Kidney epithelial cell (primary cell): ENCODE measurements around the gene ZBTB16. TPM values are rescaled to one million over a fixed set of nuclear protein-coding genes. Genes with fewer than 3 reads are reported as not detected.

ENCODE experiments used
- DNase-seq: peaks from one replicate; pipeline ENCODE4 v3.0.0-alpha.2; 2010; ENCODE audit warnings: low read depth
- H3K27me3 ChIP-seq: 2 replicates; pipeline ENCODE4 v1.6.0; 2011; ENCODE audit warnings: low read length; ENCODE audit not compliant: control insufficient read depth, insufficient read depth
- H3K36me3 ChIP-seq: 2 replicates; pipeline ENCODE4 v1.5.1; 2011; ENCODE audit warnings: low read length; ENCODE audit not compliant: control insufficient read depth, insufficient read depth
- H3K4me3 ChIP-seq: 2 replicates; pipeline ENCODE4 v1.5.1; 2011; ENCODE audit warnings: low read depth, mild to moderate bottlenecking, control low read depth, low read length
- total RNA-seq: library from RNA; depleted of rRNA; stranded (reverse); fragments of >200 nt; gene quantifications from 2 replicates; pipeline ENCODE4 v1.2.3, GENCODE V29; 2015
- TF ChIP-seq, protein P1 (sequence below): IDR thresholded peaks from 2 replicates; pipeline ENCODE4 v1.5.1; 2011; ENCODE audit warnings: mild to moderate bottlenecking, moderate library complexity, low read length, control low read depth, inconsistent platforms; ENCODE audit not compliant: insufficient read depth, poor library complexity, severe bottlenecking

Gene ZBTB16
- total RNA-seq, 1 donor from 2014 or later, result 0.08 TPM

DNA sequence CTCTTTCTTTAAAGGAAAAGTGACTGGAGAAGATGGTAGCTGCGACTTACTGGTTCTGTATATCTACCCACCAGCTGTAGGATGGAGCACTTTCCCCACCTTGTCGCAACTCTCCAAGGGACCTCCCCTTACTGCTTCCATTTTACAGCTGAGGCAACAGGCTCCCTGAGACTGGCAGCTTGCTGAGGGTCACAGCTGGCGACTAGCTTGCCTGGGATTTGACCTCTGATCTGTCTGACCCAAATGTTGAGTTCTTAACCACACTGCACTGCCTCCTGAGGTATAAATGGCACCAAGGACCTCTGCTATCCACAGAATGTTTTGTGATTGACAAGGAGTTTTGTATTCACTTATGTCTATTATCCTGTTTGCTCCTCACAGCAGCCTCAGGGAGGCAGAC, 121.7 kb downstream of the ZBTB16 start:
- H3K27me3 ChIP-seq, result peaks cover 33% of the 10 kb centered on the region
- no peak overlapping the region for H3K4me3 ChIP-seq
- no peaks in the 10 kb centered on the region for H3K36me3 ChIP-seq
- TF ChIP-seq, protein P1, sequence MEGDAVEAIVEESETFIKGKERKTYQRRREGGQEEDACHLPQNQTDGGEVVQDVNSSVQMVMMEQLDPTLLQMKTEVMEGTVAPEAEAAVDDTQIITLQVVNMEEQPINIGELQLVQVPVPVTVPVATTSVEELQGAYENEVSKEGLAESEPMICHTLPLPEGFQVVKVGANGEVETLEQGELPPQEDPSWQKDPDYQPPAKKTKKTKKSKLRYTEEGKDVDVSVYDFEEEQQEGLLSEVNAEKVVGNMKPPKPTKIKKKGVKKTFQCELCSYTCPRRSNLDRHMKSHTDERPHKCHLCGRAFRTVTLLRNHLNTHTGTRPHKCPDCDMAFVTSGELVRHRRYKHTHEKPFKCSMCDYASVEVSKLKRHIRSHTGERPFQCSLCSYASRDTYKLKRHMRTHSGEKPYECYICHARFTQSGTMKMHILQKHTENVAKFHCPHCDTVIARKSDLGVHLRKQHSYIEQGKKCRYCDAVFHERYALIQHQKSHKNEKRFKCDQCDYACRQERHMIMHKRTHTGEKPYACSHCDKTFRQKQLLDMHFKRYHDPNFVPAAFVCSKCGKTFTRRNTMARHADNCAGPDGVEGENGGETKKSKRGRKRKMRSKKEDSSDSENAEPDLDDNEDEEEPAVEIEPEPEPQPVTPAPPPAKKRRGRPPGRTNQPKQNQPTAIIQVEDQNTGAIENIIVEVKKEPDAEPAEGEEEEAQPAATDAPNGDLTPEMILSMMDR, result no peak
- no peak for DNase-seq

- H3K36me3 ChIP-seq, result no peaks in the 10 kb centered on the region
- TF ChIP-seq, protein P1, result no peak
- DNase-seq, result no peak
- no peak overlapping the region for H3K4me3 ChIP-seq
- H3K27me3 ChIP-seq, result peaks cover 30% of the 10 kb centered on the region
Measured at GRCh38 chr11:114181752-114182151, 122.2 kb downstream of the ZBTB16 start.

DNA sequence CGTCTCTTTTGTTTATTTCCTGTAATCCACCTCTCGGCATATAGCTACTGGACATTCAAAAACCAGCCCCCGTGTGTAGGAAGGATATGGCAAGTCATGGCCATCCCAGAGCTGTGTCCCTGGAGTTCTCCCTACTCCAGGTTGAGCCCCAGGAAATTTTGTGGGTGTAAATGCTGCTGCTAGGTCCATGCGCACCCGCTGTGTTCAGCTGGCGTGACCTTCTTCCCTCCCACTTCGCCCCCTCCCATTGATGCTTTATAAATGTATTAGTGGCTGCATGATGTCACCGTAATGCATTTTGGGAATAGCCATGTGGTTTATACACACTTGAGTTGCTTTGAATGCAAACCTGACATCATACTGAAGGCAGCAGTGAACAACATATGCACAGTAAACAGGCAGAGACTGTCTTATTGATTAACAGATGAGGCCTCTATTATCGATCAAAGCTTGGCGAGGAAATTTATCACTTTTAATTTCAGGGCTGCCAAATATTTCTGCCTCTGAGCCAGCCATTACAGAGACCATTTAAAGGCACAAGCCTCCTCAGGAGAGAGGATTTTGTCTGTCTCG, 123.0 kb downstream of the ZBTB16 start:
- Histone ChIP-seq H3K36me3 (no peaks in the 10 kb centered on the region), H3K27me3 (peaks cover 30% of the 10 kb centered on the region), H3K4me3 (no peak overlapping the region)
- no peak for DNase-seq
- TF ChIP-seq, protein P1, result no peak

DNA sequence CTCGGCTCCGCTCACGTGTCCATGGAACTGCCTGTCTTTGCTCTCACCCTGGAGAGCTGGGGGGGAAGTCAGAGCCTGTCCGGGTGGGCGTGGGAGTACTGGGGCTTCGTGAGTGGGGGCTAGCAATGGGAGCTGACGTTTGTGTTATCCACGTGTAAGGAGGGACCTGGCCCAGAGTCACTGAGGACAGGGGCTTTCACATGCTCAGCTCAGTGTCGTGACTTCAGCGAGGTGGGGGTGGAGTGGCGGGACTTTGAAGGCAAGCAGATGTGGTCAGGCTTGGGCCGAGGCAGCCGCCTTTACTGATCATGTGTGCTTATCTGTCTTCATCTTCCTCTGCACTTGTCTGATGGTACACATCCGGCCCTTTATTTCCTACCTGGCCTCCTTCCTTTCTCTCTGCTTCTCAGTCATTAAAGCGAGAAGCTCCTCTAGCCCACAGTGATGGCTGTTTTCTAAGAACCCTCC, 123.6 kb downstream of the ZBTB16 start:
- Histone ChIP-seq H3K4me3 (no peak overlapping the region), H3K27me3 (peaks cover 30% of the 10 kb centered on the region), H3K36me3 (no peaks in the 10 kb centered on the region)
- TF ChIP-seq, protein P1, result no peak
- no peak for DNase-seq

DNA sequence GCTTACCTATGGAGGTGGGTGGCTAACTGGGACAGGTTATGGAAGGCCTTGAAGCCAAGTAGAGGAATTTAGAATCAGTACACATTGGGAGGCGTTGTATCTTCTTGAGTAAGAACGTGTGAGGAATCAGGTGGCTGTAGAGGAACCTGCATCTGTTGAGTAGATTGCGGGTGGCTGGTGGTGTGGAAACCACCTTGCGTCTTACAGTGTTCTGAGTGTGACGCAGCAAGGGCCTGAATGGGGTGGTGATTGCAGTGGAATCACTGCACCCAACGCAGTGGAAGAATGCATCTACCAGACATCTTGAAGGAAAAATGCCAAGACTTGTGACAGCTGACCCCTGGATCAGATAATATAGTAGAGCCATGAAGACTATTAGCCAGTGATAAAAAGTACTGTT, 125.9 kb downstream of the ZBTB16 start:
- H3K27me3 ChIP-seq, result peaks cover 22% of the 10 kb centered on the region
- no peak for DNase-seq
- TF ChIP-seq, protein P1, result no peak
- H3K36me3 ChIP-seq, result no peaks in the 10 kb centered on the region
- no peak overlapping the region for H3K4me3 ChIP-seq

DNA sequence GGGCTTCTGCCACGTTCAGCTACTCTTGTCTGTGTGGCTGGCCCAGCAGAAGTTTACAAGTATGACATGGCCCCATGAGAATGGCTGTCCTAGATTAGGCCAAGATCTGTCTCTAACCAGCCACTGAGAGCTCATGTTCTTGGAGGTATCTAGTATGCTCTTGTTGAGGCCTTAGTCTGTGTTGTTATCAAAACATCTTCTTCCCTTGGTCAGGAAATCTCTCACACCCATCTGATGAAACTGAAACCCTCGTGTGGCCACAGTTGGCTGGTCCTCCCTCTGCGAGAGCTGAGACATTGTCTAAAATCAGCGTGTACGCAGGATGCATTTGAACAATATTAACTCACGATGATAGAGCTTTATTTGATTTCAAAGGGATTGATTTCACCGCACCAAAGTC, 127.7 kb downstream of the ZBTB16 start:
- H3K36me3 ChIP-seq, result no peaks in the 10 kb centered on the region
- DNase-seq, result no peak
- TF ChIP-seq, protein P1, result no peak
- H3K27me3 ChIP-seq, result peaks cover 11% of the 10 kb centered on the region
- no peak overlapping the region for H3K4me3 ChIP-seq
